KG1 (cell line): Measurements from ENCODE around the gene DNAJC16.
"Not testable (repeated sequence)": the region's sequence is repeated elsewhere in the genome, so short reads cannot be mapped to it uniquely, and the experiment has no call there.

Source experiments
- DNase-seq: peaks from one replicate; lab custom pipeline; 2025; lab: John Stamatoyannopoulos, UW

The DNAJC16 gene

DNA sequence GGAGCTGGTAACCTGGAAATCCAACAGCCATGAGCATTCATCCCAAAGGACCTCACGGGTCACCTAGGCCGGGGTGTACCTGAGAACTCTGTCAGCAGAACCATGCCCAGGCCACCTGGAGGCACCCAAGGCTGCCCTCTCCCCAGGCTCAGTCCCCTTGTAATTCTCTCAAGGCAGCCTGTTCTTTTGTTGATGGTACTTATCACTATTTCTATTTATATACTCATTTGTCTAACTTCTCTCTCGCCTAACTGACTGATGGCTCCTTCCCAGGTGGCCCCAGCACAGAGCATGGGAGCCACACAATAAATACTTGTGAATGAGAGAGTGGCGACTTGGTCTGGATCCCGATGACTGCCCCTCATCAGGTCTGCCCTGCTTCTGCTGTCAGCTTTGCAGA is 19.4 kb upstream of the DNAJC16 start:
- no peak for DNase-seq

- DNase-seq = no peak
These were observed 17.8 kb upstream of the DNAJC16 start for GRCh38 chr1:15508700-15509487.

- DNase-seq = no peak
These were observed 17.1 kb upstream of the DNAJC16 start for GRCh38 chr1:15509586-15509985.

DNA sequence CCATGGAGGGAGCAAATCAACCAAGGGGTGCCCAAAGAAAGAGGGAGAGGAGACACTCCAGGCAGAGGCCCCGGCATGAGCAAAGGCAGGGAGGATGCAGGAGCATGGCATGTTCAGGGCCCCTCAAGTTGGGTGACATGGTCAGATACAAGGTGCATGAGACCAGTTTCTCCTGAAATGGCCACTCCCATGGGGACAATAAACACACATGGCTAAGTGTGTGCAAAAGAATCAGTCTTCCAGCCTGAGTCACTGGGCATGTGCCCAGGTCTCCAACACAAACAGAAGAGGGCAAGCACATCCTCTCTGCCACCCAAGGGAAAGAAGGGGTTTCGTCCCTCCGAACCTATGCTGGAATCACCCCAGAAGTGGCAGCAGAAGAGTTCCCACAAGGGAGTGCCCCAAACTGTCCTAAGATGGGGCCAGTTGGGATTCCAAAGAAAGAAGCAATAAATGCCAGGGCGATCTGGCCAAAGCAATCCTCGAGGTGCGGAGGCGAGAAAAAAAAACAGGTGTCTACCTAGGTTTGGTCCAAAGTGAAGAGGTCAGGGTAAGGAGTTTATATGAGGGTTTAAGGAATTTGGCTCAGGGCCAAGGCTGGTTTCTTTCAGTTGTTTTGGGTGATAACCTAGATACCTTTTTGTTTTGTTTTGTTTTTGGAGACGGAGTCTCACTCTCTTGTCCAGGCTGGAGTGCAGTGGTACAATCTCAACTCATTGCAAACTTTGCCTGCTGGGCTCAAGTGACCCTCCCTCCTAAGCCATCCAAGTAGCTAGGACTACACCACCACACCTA is 15.8 kb upstream of the DNAJC16 start:
- no peak for DNase-seq

- no peak for DNase-seq
These were observed 13.5 kb upstream of the DNAJC16 start for GRCh38 chr1:15513192-15513591.

DNA sequence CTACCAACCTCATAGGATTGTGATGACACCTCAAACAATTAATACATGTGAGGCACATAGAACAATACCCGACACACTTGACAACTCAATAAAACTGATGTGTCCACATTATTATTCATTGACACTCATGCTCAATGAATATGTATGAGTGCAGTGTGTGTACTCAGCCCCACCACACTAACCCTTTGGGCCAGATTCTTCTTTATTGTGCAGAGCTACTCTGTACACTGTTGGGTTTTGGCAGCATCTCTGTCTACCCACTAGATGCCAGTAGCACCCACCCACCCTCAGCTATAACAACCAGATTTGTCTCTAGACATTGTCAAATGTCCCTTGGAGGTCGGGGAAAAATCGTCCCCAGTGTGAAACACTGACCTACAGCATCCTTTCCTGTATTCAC is 12.7 kb upstream of the DNAJC16 start:
- no peak for DNase-seq

DNA sequence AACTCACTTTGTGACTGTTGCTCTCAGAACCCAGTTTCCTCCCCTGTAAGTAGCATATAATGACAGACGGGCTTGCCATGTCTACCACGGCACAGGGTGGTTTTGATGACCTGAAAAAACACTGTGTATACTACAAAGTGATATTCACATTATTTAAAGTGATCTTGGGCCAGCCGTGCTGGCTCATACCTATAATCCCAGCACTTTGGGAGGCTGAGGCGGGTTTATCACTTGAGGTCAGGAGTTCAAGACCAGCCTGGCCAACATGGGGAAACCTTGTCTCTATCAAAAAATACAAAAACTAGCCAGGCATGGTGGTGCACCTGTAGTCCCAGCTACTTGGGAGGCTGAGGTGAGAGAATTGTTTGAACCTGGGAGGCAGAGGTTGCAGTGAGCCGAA is 12.1 kb upstream of the DNAJC16 start:
- not testable (repeated sequence) for DNase-seq

DNA sequence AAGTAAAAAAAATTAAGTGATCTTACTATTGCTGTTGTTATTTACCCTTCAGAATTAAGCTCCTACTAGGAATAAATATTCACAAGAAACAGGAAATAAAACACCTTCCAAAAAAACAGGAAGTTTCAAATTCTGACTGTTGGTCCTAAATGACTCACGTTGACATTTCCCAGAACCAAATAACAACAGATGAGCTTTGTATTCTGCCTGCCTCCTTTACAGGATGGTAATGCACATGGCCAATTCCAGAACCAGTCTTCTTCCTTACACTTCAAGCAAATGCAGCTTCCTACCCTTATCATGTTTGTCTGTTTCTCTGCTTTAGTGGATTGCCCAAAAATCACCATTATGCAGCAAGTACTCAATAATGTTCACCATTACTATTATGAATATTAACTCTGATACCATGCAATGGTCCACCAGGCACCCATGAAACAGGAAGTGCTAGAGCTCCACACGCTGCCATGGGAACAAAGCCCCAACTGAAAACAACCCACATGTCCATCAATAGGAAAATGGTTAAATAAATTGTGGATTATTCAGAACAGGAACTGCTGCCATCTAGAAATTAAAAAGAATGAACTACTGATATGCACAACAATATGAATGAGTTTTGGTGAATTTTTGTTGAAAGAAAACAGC is 11.5 kb upstream of the DNAJC16 start:
- no peak for DNase-seq

DNA sequence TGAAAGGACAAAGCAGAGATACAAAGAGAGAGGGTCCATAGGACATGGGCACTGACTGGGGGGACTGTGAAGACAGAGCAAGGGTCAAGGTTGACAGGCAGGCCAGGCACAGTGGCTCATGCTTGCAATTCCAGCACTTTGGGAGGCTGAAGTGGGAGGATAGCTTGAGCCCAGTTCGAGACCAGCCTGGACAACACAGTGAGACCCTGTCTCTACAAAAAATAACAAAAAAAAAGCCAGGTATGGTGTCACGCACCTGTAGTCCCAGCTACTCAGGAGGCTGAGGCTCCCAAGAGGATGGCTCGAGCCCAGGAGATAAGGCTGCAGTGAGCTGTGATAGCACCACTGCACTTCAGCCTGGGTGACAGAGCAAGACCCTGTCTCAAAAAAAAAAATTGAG is 7.0 kb upstream of the DNAJC16 start:
- no peak for DNase-seq

DNA sequence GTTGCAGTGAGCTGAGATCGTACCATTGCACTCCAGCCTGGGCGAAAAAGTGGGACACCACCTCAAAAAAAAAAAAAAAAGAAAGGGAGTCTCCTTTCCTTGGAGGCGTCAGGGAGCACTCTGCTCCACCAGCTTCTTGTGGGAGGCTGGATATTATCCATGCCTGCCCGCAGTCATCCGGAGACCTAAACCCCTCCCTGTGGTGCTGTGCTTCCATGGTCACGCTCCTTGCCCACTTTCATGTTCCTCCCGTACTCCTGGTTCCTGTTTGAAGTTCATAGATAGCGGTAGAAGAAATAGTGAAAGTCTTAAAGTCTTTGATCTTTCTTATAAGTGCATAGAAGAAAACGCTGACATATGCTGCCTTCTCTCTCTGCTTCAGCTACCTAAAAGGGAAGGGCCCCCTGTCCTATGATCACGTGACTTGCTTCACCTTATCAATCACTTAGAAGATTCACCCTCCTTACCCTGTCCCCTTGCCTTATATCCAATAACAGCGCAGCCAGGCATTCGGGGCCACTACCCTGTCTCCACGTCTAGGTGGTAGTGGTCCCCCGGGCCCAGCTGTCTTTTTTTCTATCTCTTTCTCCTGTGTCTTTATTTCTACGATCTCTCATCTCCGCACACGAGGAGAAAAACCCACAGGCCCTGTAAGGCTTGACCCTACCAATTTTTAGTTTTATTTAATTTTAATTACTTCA is 5.3 kb upstream of the DNAJC16 start:
- DNase-seq = not testable (repeated sequence)

- no peak for DNase-seq
These were observed 4.1 kb upstream of the DNAJC16 start for GRCh38 chr1:15522551-15522950.

GRCh38 chr1:15523104-15524020 is 3.3 kb upstream of the DNAJC16 start:
- no peak for DNase-seq

GRCh38 chr1:15524021-15524282 is 2.7 kb upstream of the DNAJC16 start, which contains the start of gene CASP9:
Gene CASP9, minus strand, starts transcription at chr1:15524215. Its CDS starts 15 bp downstream, at chr1:15524200.
- DNase-seq = no peak

- DNase-seq = peak; percentile 99
These were observed 2.2 kb upstream of the DNAJC16 start for GRCh38 chr1:15524283-15525049.

DNA sequence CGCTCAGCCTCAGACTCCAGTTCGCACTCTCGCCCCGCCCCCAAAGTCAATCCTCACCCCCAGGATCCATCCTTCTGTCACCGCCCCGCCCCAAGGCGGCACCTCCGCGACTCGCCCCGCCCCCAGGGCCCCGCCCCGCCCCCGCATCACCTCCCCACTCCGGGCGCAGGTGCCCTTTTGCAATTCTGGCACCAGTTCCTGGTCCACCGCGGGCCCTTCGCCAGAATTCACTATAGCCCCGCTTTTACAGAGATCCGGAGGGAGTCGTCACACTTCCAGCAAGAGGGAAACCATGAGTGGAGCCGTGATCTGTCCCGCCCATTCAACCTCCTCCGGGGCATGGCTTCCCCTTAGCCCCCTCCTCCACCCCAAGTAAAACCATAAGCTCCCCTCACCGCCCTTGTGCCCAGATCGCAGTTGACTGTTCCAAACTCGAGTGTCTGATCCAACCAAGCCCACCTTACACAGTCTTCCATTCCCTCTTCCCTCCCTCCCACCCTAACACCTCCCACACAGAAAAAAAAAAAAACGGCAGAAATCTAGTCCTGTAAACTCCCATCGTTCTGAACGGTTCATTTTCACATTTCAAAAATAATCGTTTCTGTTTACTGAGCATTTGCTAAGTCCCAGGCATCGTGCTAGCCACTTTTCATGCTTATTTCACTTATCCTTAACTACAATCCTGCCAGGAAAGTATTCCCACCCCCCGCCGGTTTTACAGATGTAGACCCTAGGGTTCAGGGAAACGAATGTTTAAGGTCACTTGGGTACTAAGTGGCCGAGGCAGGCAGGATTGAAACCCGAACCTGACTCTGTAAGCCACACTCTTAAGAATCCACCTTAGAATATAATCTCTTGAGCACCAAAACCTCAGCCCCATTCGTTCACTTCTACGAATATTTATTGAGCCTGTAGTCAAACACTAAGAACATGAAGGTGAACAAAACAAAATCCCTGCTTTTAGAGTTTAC is 1.3 kb upstream of the DNAJC16 start:
- peak; percentile 99 for DNase-seq

- DNase-seq = no peak
These were observed 593 bp upstream of the DNAJC16 start for GRCh38 chr1:15526021-15526489.

DNA sequence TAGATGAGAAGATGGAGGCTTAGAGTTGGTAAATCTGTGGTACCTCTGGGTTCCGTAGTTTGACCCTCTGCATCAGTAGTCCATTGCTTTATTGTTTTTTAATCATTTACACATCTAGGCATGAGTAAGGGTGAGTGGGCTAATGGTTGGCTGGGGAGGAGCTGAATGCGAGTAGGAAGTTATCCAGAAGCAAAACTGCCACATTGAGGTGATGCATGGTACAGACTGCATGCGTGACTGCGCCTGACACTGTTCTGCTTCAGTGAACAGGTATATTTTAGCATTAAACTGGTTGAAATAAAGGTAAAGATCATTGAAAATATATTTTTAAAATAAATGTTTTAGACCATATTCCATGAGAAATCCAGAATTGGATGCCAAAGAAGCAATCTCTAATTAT is 4.4 kb downstream of the DNAJC16 start:
- DNase-seq = no peak

DNA sequence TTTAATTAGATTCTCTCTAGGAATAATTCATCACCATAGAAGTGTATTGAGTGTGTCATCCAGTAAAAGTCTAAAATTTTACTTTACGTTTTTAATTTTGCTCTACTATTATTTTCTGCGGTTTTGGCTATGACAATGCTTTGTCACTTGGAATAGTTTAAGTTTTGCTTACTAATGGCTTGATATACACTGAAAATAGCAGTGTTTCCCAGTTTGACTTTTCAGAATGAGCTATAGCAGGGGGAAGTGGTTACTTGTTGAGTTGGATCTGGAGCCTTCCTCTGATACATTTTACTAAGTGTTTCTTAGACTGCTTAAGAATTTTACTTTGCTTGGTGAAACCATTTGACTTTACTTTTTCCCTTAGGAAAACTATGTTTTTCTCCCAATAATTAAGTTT is 5.0 kb downstream of the DNAJC16 start:
- no peak for DNase-seq

- no peak for DNase-seq
These were observed 12.1 kb downstream of the DNAJC16 start for GRCh38 chr1:15538771-15539170.
